H7 (cell line): ENCODE results near the gene CUX1. TPM values are rescaled to one million over a fixed set of nuclear protein-coding genes. Genes with fewer than 3 reads are reported as not detected.
"Not testable (repeated sequence)": the region's sequence is repeated elsewhere in the genome, so short reads cannot be mapped to it uniquely, and the experiment has no call there.

Experiments used
- DNase-seq: peaks from one replicate; pipeline ENCODE4 v3.0.0; 2012
- H3K27me3 ChIP-seq: 2 replicates; pipeline ENCODE4 v1.6.0; 2011; ENCODE audit warnings: mild to moderate bottlenecking, low read length; ENCODE audit not compliant: control insufficient read depth, insufficient read depth
- H3K36me3 ChIP-seq: replicated peaks from 2 replicates; pipeline ENCODE4 v1.5.1; 2011; ENCODE audit warnings: low read length; ENCODE audit not compliant: control insufficient read depth, insufficient read depth
- H3K4me3 ChIP-seq: 2 replicates; pipeline ENCODE4 v1.5.1; 2011; ENCODE audit warnings: low read depth, mild to moderate bottlenecking, control low read depth, low read length, moderate library complexity; ENCODE audit not compliant: insufficient read depth
- total RNA-seq: library from RNA; depleted of rRNA; stranded (reverse); fragments of >200 nt; shearing (Covaris generic); gene quantifications from 2 replicates; pipeline ENCODE4 v1.2.3, GENCODE V29; 2014

CUX1 gene
- total RNA-seq, 1 experiment from 2014 or later = 28.2 TPM

- Histone ChIP-seq H3K27me3 (peaks cover 1% of the 10 kb centered on the region; the same call in 1 of the 2 replicates), H3K4me3 (no peak overlapping the region), H3K36me3 (no peaks in the 10 kb centered on the region)
- DNase-seq = no peak
These were observed 477.2 kb downstream of the CUX1 start for GRCh38 chr7:102294589-102294988.

GRCh38 chr7:102295346-102296178 lies 478.1 kb downstream of the CUX1 start:
- H3K36me3 ChIP-seq = no peaks in the 10 kb centered on the region
- no peak overlapping the region for H3K4me3 ChIP-seq
- DNase-seq = no peak
- H3K27me3 ChIP-seq = peaks cover 6% of the 10 kb centered on the region; the same call in 1 of the 2 replicates

- Histone ChIP-seq H3K36me3 (no peaks in the 10 kb centered on the region), H3K4me3 (no peak overlapping the region), H3K27me3 (peaks cover 8% of the 10 kb centered on the region; the same call in 1 of the 2 replicates)
- no peak for DNase-seq
These were observed 478.7 kb downstream of the CUX1 start for GRCh38 chr7:102296179-102296438.

- Histone ChIP-seq H3K36me3 (no peaks in the 10 kb centered on the region), H3K27me3 (peaks cover 8% of the 10 kb centered on the region; the same call in 1 of the 2 replicates), H3K4me3 (no peak overlapping the region)
- no peak for DNase-seq
These were observed 479.1 kb downstream of the CUX1 start for GRCh38 chr7:102296514-102296913.

GRCh38 chr7:102297487-102298218 lies 480.2 kb downstream of the CUX1 start:
- Histone ChIP-seq H3K27me3 (peaks cover 8% of the 10 kb centered on the region; the same call in 1 of the 2 replicates), H3K4me3 (no peak overlapping the region), H3K36me3 (no peaks in the 10 kb centered on the region)
- DNase-seq = no peak

GRCh38 chr7:102300643-102301221 lies 483.3 kb downstream of the CUX1 start:
- Histone ChIP-seq H3K4me3 (no peak overlapping the region), H3K27me3 (peaks cover 6% of the 10 kb centered on the region; the same call in 1 of the 2 replicates), H3K36me3 (no peaks in the 10 kb centered on the region; the same call in 1 of the 2 replicates)
- peak; percentile 96 for DNase-seq

GRCh38 chr7:102301367-102301766 lies 483.9 kb downstream of the CUX1 start:
- not testable (repeated sequence) for H3K27me3 ChIP-seq, H3K36me3 ChIP-seq, H3K4me3 ChIP-seq, DNase-seq

GRCh38 chr7:102302025-102302424 lies 484.6 kb downstream of the CUX1 start:
- H3K36me3 ChIP-seq = no peaks in the 10 kb centered on the region; the same call in 1 of the 2 replicates
- DNase-seq = no peak
- no peak overlapping the region for H3K4me3 ChIP-seq
- H3K27me3 ChIP-seq = peaks cover 6% of the 10 kb centered on the region; the same call in 1 of the 2 replicates

GRCh38 chr7:102303669-102304422 lies 486.4 kb downstream of the CUX1 start:
- Histone ChIP-seq H3K4me3 (no peak overlapping the region), H3K36me3 (no peaks in the 10 kb centered on the region; the same call in 1 of the 2 replicates), H3K27me3 (peaks cover 6% of the 10 kb centered on the region; the same call in 1 of the 2 replicates)
- DNase-seq = no peak

- no peak for DNase-seq
- H3K4me3 ChIP-seq = no peak overlapping the region
- no peaks in the 10 kb centered on the region; the same call in 1 of the 2 replicates for H3K36me3 ChIP-seq
- H3K27me3 ChIP-seq = peaks cover 6% of the 10 kb centered on the region; the same call in 1 of the 2 replicates
These were observed 487.2 kb downstream of the CUX1 start for GRCh38 chr7:102304668-102305067.

GRCh38 chr7:102305414-102306268 lies 488.2 kb downstream of the CUX1 start:
- no peak for DNase-seq
- no peaks in the 10 kb centered on the region; the same call in 1 of the 2 replicates for H3K36me3 ChIP-seq
- peaks cover 1% of the 10 kb centered on the region; the same call in 1 of the 2 replicates for H3K27me3 ChIP-seq
- no peak overlapping the region for H3K4me3 ChIP-seq

- Histone ChIP-seq H3K36me3 (no peaks in the 10 kb centered on the region; the same call in 1 of the 2 replicates), H3K4me3 (no peak overlapping the region), H3K27me3 (no peaks in the 10 kb centered on the region)
- peak; percentile 85 for DNase-seq
These were observed 489.7 kb downstream of the CUX1 start for GRCh38 chr7:102306916-102307677.

GRCh38 chr7:102310414-102310815 lies 493.0 kb downstream of the CUX1 start:
- H3K36me3 ChIP-seq = no peaks in the 10 kb centered on the region
- peak; percentile 44 for DNase-seq
- H3K4me3 ChIP-seq = no peak overlapping the region
- H3K27me3 ChIP-seq = no peaks in the 10 kb centered on the region
